HL-60 (cell line): ENCODE results near the gene THRAP3.

Experiments used
- DNase-seq, 2 experiments: peaks; one replicate each; pipeline ENCODE4 v3.0.0-alpha.2; 2010 to 2020; ENCODE audit warnings: low read depth in 1 of 2, low spot score in 1 of 2
- H3K27ac ChIP-seq: fragments of 250-450 bp; sonication (Bioruptor Pico); replicated peaks from 2 replicates; pipeline ENCODE4 v1.5.1; 2020; ENCODE audit warnings: mild to moderate bottlenecking, moderate library complexity
- H3K27me3 ChIP-seq: fragments of 250-450 bp; sonication (Bioruptor Pico); 2 replicates; pipeline ENCODE4 v1.5.1; 2021; ENCODE audit warnings: mild to moderate bottlenecking, moderate library complexity; ENCODE audit not compliant: insufficient read depth, poor library complexity, severe bottlenecking
- H3K4me3 ChIP-seq: replicated peaks from 2 replicates; pipeline ENCODE4 v1.5.1; 2011; ENCODE audit warnings: mild to moderate bottlenecking, control low read depth, low read length; ENCODE audit not compliant: insufficient read depth
- GABPA ChIP-seq: IDR thresholded peaks from 2 replicates; pipeline ENCODE4 v1.6.1; 2012; ENCODE audit warnings: low read depth
- POLR2AphosphoS5 ChIP-seq: IDR thresholded peaks from 2 replicates; pipeline ENCODE4 v1.6.1; 2012; ENCODE audit warnings: low read depth
- REST ChIP-seq: IDR thresholded peaks from 2 replicates; pipeline ENCODE4 v1.6.1; 2012; ENCODE audit warnings: low read depth; ENCODE audit not compliant: insufficient replicate concordance
- SPI1 ChIP-seq: IDR thresholded peaks from 2 replicates; pipeline ENCODE4 v1.6.1; 2012; ENCODE audit warnings: low read depth, mild to moderate bottlenecking, borderline replicate concordance
- TF ChIP-seq, protein P1 (sequence below): IDR thresholded peaks from one replicate; pipeline ENCODE4 v1.5.1; 2011; ENCODE audit warnings: low read length, control low read depth, inconsistent platforms; ENCODE audit not compliant: insufficient read depth

THRAP3 gene

DNA sequence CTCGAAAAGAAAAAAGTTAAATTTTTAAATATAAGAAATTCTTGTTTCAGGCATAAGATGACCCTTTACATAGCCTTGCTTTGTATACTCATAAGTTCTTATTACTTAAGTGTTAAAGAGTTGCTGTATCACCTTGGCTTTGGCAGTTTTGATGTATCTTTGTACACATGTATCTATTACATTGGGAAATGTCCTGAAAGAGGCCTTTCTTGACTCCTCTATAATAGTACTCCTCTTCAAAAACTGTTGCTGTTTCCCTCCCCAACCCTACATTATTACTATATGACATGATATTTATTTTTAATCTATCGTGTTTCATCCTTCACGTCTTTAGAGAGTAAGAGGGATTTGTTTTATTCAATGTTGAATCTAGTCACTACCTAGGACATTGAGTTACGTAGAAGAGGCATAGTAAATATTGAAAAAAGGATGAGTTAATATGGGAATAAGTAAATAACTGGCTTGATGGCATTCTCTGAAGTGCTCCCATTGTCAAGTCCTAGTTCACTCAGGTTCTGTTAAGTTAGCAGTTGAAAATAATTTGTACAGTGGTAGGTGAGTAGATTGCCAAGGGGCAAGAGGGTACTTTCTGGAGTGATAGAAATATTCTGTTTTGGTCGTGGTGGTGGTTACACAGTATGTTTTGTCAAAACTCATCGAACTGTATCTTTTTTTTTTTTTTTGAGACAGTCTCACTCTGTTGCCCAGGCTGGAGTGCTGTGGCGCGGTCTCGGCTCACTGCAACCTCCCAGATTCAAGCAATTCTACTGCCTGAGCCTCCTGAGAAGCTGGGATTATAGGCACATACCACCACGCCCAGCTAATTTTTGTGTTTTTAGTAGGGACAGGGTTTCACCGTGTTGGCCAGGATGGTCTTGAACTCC lies 8.2 kb downstream of the THRAP3 start:
- Histone ChIP-seq H3K27me3 (no peaks in the 10 kb centered on the region), H3K4me3 (no peak overlapping the region), H3K27ac (no peak overlapping the region)
- DNase-seq = no peak
- TF ChIP-seq, protein P1, sequence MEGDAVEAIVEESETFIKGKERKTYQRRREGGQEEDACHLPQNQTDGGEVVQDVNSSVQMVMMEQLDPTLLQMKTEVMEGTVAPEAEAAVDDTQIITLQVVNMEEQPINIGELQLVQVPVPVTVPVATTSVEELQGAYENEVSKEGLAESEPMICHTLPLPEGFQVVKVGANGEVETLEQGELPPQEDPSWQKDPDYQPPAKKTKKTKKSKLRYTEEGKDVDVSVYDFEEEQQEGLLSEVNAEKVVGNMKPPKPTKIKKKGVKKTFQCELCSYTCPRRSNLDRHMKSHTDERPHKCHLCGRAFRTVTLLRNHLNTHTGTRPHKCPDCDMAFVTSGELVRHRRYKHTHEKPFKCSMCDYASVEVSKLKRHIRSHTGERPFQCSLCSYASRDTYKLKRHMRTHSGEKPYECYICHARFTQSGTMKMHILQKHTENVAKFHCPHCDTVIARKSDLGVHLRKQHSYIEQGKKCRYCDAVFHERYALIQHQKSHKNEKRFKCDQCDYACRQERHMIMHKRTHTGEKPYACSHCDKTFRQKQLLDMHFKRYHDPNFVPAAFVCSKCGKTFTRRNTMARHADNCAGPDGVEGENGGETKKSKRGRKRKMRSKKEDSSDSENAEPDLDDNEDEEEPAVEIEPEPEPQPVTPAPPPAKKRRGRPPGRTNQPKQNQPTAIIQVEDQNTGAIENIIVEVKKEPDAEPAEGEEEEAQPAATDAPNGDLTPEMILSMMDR = no peak
- TF ChIP-seq REST (no peak), POLR2AphosphoS5 (no peak), GABPA (no peak), SPI1 (no peak)

DNA sequence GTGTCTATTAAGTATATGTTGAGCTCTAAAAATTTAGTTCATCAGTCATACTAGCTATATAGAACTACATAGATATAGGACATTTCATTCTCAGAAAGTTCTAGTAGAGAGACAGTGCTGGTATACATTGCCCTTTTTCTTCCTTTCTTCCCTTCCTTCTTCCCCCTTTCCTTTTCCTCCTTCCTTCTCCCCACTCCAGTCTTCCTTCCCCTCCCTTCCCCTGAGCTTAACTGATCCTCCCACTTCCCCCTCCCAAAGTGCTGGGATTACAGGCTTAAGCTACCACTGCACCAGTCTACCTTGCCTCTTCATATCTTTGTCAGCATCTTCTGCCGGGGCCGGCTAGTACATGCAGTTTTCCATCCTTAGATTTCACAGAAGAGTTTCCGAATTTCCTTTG lies 12.1 kb downstream of the THRAP3 start:
- DNase-seq = no peak
- TF ChIP-seq POLR2AphosphoS5 (no peak), GABPA (no peak), REST (no peak), SPI1 (no peak)
- TF ChIP-seq, protein P1 = no peak
- H3K27me3 ChIP-seq = no peaks in the 10 kb centered on the region
- no peak overlapping the region for H3K4me3 ChIP-seq
- H3K27ac ChIP-seq = no peak overlapping the region

- DNase-seq = no peak
- no peaks in the 10 kb centered on the region for H3K27me3 ChIP-seq
- no peak overlapping the region for H3K4me3 ChIP-seq
- no peak overlapping the region for H3K27ac ChIP-seq
- TF ChIP-seq SPI1 (no peak), REST (no peak), POLR2AphosphoS5 (no peak), GABPA (no peak)
- TF ChIP-seq, protein P1 = no peak
These were observed 14.2 kb downstream of the THRAP3 start for GRCh38 chr1:36238433-36238832.
